HEK293T (cell line): ENCODE results near the gene TSPO2.

Source experiments
- CTBP1 ChIP-seq: fragments of 450-650 bp; IDR thresholded peaks from 2 replicates; pipeline ENCODE4 v1.6.1; 2016; ENCODE audit warnings: borderline replicate concordance
- FOXK2 ChIP-seq: fragments of 450-650 bp; IDR thresholded peaks from 2 replicates; pipeline ENCODE4 v1.6.1; 2016; ENCODE audit warnings: mild to moderate bottlenecking
- NFRKB ChIP-seq: fragments of 450-650 bp; IDR thresholded peaks from 2 replicates; pipeline ENCODE4 v1.6.1; 2016; ENCODE audit warnings: mild to moderate bottlenecking, moderate library complexity

- TF ChIP-seq NFRKB (no peak), CTBP1 (no peak), FOXK2 (no peak)
These were observed 40.1 kb upstream of the TSPO2 start for GRCh38 chr6:41002168-41002567.
